ENCODE results near the gene LENG9. TPM values are rescaled to one million over a fixed set of nuclear protein-coding genes. Genes with fewer than 3 reads are reported as not detected.

LENG9 gene
- total and polyA plus RNA-seq, 4 donors, result 1.8 to 13.8 (median 8.2) TPM

GRCh38 chr19:54433697-54434096, 29.9 kb downstream of the LENG9 start:
- Histone ChIP-seq H3K4me1 (ENCODE audit: control insufficient read depth in 5 of 5, insufficient read depth in 5 of 5, low read length in 5 of 5) (peaks cover 0 to 40% (median 6%) of the 10 kb centered on the region in 5 donors), H3K27ac (ENCODE audit: low read depth in 1 of 2, low read length in 1 of 2) (no peak overlapping the region), H3K36me3 (ENCODE audit: control insufficient read depth in 4 of 4, insufficient read depth in 4 of 4, low read length in 4 of 4) (peaks cover 0 to 2% (median under 1%) of the 10 kb centered on the region in 4 donors), H3K27me3 (ENCODE audit: control insufficient read depth in 3 of 3, insufficient read depth in 3 of 3, low read length in 2 of 3) (no peaks in the 10 kb centered on the region), H3K4me3 (no peak overlapping the region), H3K9ac (ENCODE audit: insufficient read depth in 1 of 2, low read length in 2 of 2) (no peak overlapping the region), H3K9me3 (ENCODE audit: control insufficient read depth in 4 of 4, insufficient read depth in 3 of 4, low read length in 3 of 4) (no peaks in the 10 kb centered on the region)
- 94 to 96% methylated on average over 5 of the region's 5 CpGs for WGBS, 2 donors
- TF ChIP-seq CTCF (IDR thresholded peaks at IDR 0.05; ENCODE audit: control extremely low read depth, extremely low read depth), result no peak
- DNase-seq (no peak), ATAC-seq (ENCODE audit: insufficient read depth, low FRiP score) (no peak)

GRCh38 chr19:54432144-54432738, 31.3 kb downstream of the LENG9 start:
- peaks cover 0 to 40% (median 6%) of the 10 kb centered on the region in 5 donors for H3K4me1 ChIP-seq (ENCODE audit: control insufficient read depth in 5 of 5, insufficient read depth in 5 of 5, low read length in 5 of 5)
- H3K27me3 ChIP-seq (ENCODE audit: control insufficient read depth in 3 of 3, insufficient read depth in 3 of 3, low read length in 2 of 3), result no peaks in the 10 kb centered on the region
- H3K9ac ChIP-seq (ENCODE audit: insufficient read depth in 1 of 2, low read length in 2 of 2), result no peak overlapping the region
- DNase-seq (no peak), ATAC-seq (ENCODE audit: insufficient read depth, low FRiP score) (no peak)
- no peak overlapping the region for H3K27ac ChIP-seq (ENCODE audit: low read depth in 1 of 2, low read length in 1 of 2)
- H3K9me3 ChIP-seq (ENCODE audit: control insufficient read depth in 4 of 4, insufficient read depth in 3 of 4, low read length in 3 of 4), result no peaks in the 10 kb centered on the region
- no peak for TF ChIP-seq CTCF (IDR thresholded peaks at IDR 0.05; ENCODE audit: control extremely low read depth, extremely low read depth)
- 67 to 78% methylated on average over 10 of the region's 10 CpGs for WGBS, 2 donors
- no peaks in the 10 kb centered on the region for H3K36me3 ChIP-seq (ENCODE audit: control insufficient read depth in 4 of 4, insufficient read depth in 4 of 4, low read length in 4 of 4)
- no peak overlapping the region for H3K4me3 ChIP-seq

DNA sequence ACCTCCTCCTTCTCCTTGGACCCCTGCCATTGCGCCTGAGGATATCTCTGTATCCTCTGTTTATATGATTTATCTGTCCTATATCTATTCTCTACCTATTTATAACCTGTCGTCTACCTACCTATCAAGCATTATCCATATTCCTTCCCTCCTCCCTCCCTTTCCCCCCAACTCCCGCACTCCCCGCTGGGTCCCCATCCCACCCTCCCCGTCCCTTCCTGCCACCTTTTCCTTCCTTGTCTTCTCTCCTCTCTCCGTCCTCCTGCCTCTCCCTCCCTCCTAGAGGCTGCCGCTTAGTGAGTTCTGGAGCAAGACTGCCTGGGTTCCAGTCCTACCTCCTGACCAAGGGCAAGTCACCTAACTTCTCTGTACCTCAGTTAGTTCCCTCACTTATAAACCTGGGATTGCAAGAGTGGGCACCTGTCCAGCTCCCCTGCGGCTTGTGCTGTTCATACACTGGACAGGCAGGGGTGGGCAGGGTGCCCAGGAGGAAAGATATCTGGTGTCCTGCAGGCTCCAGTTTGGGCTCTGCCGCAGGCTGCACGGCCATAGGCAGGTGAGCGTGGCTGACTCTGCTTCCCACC, 32.2 kb downstream of the LENG9 start:
- Histone ChIP-seq H3K4me3 (no peak overlapping the region), H3K27me3 (ENCODE audit: control insufficient read depth in 3 of 3, insufficient read depth in 3 of 3, low read length in 2 of 3) (no peaks in the 10 kb centered on the region), H3K9ac (ENCODE audit: insufficient read depth in 1 of 2, low read length in 2 of 2) (no peak overlapping the region), H3K36me3 (ENCODE audit: control insufficient read depth in 4 of 4, insufficient read depth in 4 of 4, low read length in 4 of 4) (no peaks in the 10 kb centered on the region), H3K9me3 (ENCODE audit: control insufficient read depth in 4 of 4, insufficient read depth in 3 of 4, low read length in 3 of 4) (no peaks in the 10 kb centered on the region), H3K4me1 (ENCODE audit: control insufficient read depth in 5 of 5, insufficient read depth in 5 of 5, low read length in 5 of 5) (peaks cover 0 to 35% (median 6%) of the 10 kb centered on the region in 5 donors), H3K27ac (ENCODE audit: low read depth in 1 of 2, low read length in 1 of 2) (no peak overlapping the region)
- WGBS, 2 donors, result 27 to 39% methylated on average over 11 of the region's 11 CpGs
- DNase-seq (peak in 1 of 3 donors; percentile 32), ATAC-seq (ENCODE audit: insufficient read depth, low FRiP score) (no peak)
- no peak for TF ChIP-seq CTCF (IDR thresholded peaks at IDR 0.05; ENCODE audit: control extremely low read depth, extremely low read depth)
